PC-3 (cell line): ENCODE results near the gene RNASEH1.

Experiments used
- CTCF ChIP-seq: fragments of 300-600 bp; sonication (generic); conservative IDR thresholded peaks from 2 replicates; pipeline ENCODE4 v1.5.1; 2017; ENCODE audit warnings: antibody characterized with exemption, low read depth, mild to moderate bottlenecking, low read length
- EZH2 ChIP-seq: fragments of 300-600 bp; sonication (generic); IDR thresholded peaks from one replicate; pipeline ENCODE4 v1.6.1; 2017; ENCODE audit warnings: antibody characterized with exemption, mild to moderate bottlenecking, low read length; ENCODE audit not compliant: unreplicated experiment

- TF ChIP-seq CTCF (no peak), EZH2 (no peak)
These were observed 54.6 kb downstream of the RNASEH1 start for GRCh38 chr2:3503483-3503882.
